ENCODE results near the gene FCN2.

FCN2 gene

DNA sequence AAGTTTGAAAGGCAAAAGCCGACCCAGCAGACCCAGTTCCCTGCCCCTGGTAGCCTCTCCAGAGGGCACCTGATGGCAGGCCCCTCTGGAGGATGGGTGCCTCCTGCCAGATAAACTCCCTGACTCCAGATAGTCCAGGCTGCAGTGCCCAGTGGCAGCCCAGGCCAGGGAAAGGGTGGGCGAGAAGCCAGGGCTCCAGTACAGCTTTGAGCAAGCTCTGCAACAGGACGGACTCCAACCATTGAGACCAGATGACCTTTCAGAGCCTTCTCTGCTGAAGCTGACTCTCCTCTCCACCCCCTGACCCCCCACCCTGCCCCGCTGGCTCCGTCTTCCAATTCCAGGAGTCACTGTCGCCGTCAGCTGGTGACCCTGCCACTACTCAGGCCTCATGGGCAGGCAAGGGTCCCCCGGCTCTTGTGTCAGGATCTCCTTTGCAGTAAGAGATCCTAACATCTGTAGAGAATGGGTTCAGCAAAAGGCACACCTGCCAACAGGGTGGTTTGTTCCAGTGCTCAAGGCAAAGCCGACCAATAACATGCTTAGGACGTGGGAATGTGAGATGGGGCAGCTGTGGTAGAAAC is 52.6 kb downstream of the FCN2 start:
- no peak for DNase-seq (ENCODE audit: low read depth)

DNA sequence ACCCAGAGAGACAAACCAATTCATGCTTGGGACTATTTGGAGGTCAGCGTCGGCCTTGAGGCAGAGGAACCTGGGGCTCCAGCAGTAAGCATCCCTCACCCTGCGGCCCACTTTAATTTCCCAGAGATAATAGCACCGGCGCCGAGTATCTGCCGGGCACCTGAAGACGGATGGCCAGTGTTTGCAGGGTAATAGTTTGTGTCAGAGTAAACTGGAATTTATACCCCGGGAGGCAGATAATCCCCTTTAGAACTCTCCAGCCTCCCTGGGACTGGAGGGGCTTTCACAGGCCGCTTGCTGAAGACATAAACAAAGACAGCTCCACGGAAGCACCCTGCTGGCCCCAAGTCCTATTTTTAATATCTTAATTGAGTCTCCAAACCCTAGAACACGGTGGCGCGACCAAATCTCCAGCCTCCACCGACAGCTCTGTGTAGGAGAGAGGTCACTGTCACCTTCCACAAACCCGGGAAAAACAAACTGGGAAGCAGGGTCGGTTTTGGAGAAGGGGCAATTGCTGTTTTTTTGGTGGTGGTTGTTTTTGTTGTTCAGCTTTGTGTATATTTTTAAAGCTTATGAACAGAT is 54.5 kb downstream of the FCN2 start:
- DNase-seq (ENCODE audit: low read depth), result no peak

DNA sequence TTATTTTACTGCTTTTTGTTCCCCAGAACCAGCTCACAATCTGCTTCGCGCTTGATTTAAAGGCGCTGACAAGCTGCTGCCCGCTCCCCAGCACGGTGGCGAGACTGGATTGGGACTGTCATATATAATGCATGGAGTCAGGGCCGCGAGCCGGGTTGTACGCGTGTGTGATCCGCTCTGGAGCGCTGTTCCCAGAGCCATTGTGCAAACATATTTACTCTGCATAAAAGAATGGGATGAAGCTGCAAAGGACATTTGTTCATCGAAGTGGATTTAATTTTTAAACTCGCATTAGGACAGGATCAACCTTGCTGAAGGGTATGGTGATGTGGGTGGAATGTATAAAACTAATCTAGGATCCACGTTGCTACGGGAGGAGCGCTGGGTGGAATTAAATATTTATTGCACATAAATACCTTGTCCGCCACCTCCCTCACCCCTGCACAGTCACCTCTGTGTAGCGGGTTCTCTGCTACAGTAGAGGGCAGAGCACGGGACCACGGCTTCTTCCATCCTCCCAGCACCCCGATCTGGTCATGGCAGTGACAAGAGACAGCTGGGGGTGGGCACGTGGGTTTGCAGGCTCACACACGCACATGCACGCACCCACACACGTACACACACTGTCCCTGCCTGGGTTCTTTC is 55.2 kb downstream of the FCN2 start:
- DNase-seq (ENCODE audit: low read depth), result no peak

DNA sequence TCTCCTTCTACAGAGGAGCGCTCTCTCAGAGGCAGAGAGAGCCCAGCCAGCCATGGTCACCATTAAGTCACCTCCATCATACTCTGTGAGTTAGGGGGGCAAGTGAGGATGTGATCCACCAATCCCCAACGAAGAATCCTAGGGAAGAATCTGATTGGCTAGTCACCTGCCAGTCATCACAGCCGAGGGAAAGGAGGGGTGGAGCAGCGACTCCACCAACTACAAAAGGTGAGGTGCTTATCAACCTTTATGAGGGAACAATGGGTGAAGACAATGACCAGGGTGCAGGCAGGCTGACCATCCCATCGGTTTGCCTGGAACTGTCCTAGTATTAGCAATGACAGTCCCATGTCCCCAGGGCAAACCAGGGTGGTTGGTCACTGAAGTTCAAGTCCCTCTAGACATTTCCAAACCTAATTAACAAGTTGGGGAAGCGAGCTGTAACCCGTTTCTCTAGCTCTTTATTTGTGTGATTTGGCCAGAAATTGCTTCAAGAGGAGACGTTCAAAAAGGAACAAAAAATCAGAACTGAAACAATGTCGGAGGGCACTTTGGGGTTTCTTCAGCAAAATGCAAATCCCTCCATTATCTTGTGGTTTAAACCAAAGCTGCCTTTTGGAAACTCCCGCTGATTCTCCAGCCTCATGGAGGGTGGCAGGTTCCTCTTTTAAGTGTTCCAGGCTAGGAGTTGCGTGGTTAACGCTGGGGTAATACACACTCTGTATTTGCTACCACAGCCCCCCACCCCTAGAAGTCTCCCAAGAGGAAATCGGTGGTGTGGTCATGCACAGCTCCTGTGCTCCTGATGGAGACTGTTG is 55.9 kb downstream of the FCN2 start:
- no peak for DNase-seq (ENCODE audit: low read depth)

Data from activated gamma-delta T cell treated with anti-CD3 and anti-CD28 coated beads, Interleukin-2, amount 50 U/mL, for 16 hours (primary cell).